Panc1 (cell line): Measurements from ENCODE around the gene PTBP2. TPM values are rescaled to one million over a fixed set of nuclear protein-coding genes. Genes with fewer than 3 reads are reported as not detected.

Experiments used
- ATAC-seq: fragments of 200-7000 bp; cut with Tn5 transposase; 2 replicates; pipeline ENCODE4 v1.9.1; 2020; ENCODE audit warnings: mild to moderate bottlenecking, moderate library complexity
- BruUV-seq: library from RNA; stranded (reverse); fragments of 400-500 nt; replicated peaks from 2 replicates; lab custom pipeline; 2021; lab: Mats Ljungman, UMichigan
- CTCF ChIA-PET: fragments of 300-600 bp; sonication (Branson Sonifier 250); formaldehyde crosslinking; loops from one replicate; lab custom pipeline; 2022; ENCODE audit warnings: antibody characterized with exemption; lab: Charles Lee
- POLR2A ChIA-PET: fragments of 300-600 bp; sonication (Branson Sonifier 250); formaldehyde crosslinking; loops from one replicate; lab custom pipeline; 2022; ENCODE audit warnings: antibody characterized with exemption; lab: Charles Lee
- DNase-seq: peaks from one replicate; pipeline ENCODE4 v3.0.0-alpha.2; 2010; ENCODE audit warnings: low read depth, low spot score
- H3K27ac ChIP-seq: 2 replicates; pipeline ENCODE4 v1.5.1; 2011; ENCODE audit warnings: mild to moderate bottlenecking, low read length, inconsistent platforms
- H3K27me3 ChIP-seq: fragments of 200-500 bp; sonication (Bioruptor generic); 2 replicates; pipeline ENCODE4 v1.6.0; 2014; ENCODE audit warnings: low read length, inconsistent platforms; ENCODE audit not compliant: control insufficient read depth, insufficient read depth
- H3K36me3 ChIP-seq: fragments of 200-500 bp; sonication (Bioruptor generic); 2 replicates; pipeline ENCODE4 v1.5.1; 2014; ENCODE audit warnings: inconsistent platforms, mild to moderate bottlenecking, low read length, moderate library complexity; ENCODE audit not compliant: control insufficient read depth, insufficient read depth
- H3K4me1 ChIP-seq: 2 replicates; pipeline ENCODE4 v1.5.1; 2011; ENCODE audit warnings: inconsistent platforms, mild to moderate bottlenecking, low read length, moderate library complexity; ENCODE audit not compliant: control insufficient read depth, insufficient read depth
- H3K4me3 ChIP-seq, 2 experiments: 2 replicates each; pipeline ENCODE4 v1.5.1; 2011 to 2012; ENCODE audit warnings: low read depth in 2 of 2, low read length in 2 of 2, mild to moderate bottlenecking in 2 of 2, inconsistent platforms in 1 of 2, moderate library complexity in 1 of 2
- H3K9me3 ChIP-seq: fragments of 200-500 bp; sonication (Bioruptor generic); 2 replicates; pipeline ENCODE4 v1.5.1; 2014; ENCODE audit warnings: low read depth, mild to moderate bottlenecking, inconsistent platforms, low read length, moderate library complexity; ENCODE audit not compliant: control insufficient read depth, insufficient read depth
- POLR2AphosphoS5 ChIP-seq: IDR thresholded peaks from 2 replicates; pipeline ENCODE4 v1.6.1; 2012; ENCODE audit warnings: mild to moderate bottlenecking, low read depth, low read length, moderate library complexity
- SIN3A ChIP-seq: IDR thresholded peaks from 2 replicates; pipeline ENCODE4 v1.6.1; 2012; ENCODE audit warnings: low read depth, mild to moderate bottlenecking, low read length, moderate library complexity, borderline replicate concordance; ENCODE audit not compliant: insufficient read depth
- TCF7L2 ChIP-seq: IDR thresholded peaks from 2 replicates; pipeline ENCODE4 v1.6.1; 2011; ENCODE audit warnings: mild to moderate bottlenecking, low read depth, low read length, inconsistent platforms
- in situ Hi-C: cut with HindIII; loops from 2 replicates; pipeline ENCODE4 v1.10.0; 2016; ENCODE audit warnings: low sequenced_read_pairs, low pct_unique_long_range_greater_than_20kb
- intact Hi-C: fragments of 100-400 bp; cut with micrococcal nuclease; formaldehyde crosslinking; loops from one replicate; pipeline ENCODE4 v1.10.0; 2022; ENCODE audit not compliant: unreplicated experiment
- total RNA-seq: library from RNA; stranded (reverse); gene quantifications from one replicate; pipeline ENCODE4 v1.2.1, GENCODE V29; 2021; ENCODE audit not compliant: unreplicated experiment
- TF ChIP-seq, protein P1 (sequence below): fragments of 450-650 bp; IDR thresholded peaks from 2 replicates; pipeline ENCODE4 v1.5.1; 2017; ENCODE audit warnings: mild to moderate bottlenecking
- TF ChIP-seq, protein P2 (sequence below), 2 experiments: IDR thresholded peaks; 2 replicates each; pipeline ENCODE4 v1.6.1; 2011 to 2012; ENCODE audit warnings: low read depth in 2 of 2, control low read depth in 1 of 2, low read length in 1 of 2, mild to moderate bottlenecking in 1 of 2, moderate library complexity in 1 of 2; ENCODE audit not compliant: insufficient read depth in 1 of 2

PTBP2 gene
- total RNA-seq, 1 experiment from 2014 or later = 12.9 TPM

DNA sequence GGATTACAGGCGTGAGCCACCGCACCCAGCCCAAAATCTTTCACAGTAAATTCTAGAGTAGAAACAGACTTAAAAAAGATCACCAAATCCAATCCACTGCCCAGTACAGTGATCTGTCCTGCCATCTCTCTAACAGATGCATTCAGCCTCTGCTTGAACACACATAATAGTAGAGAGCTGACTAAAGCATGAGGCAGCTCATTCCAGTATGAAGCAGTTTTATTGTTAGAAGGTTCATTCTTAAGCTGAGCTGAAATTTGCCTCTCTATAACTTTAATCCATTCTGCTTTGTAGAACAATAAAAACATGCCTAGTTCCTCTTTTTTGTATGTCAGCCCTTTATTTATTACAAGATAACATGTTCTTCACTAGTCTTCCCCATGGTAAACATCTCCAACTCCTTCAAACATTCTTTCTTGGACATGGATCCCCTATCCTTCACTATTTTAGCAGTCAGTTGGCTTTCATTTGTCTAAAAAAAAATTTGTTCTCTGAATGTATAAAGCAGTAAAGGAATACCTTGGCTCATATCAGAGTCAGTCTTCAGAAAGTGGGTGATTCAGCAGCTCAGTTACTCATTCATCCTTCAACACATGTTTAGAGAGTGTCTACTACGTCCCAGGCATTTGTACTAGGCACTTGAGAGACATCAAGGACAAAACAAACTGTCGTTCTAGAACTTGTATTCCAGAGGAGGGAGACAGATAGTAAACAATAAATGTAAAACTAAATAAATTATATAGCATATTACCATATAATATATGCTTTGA lies 10.7 kb upstream of the PTBP2 start:
- ATAC-seq (no peak), DNase-seq (no peak)
- in situ Hi-C loops (no loop called here), intact Hi-C loops (no loop called here)
- Histone ChIP-seq H3K4me1 (no peaks in the 10 kb centered on the region), H3K9me3 (no peaks in the 10 kb centered on the region), H3K36me3 (no peaks in the 10 kb centered on the region), H3K4me3 (no peak overlapping the region), H3K27ac (no peak overlapping the region), H3K27me3 (no peaks in the 10 kb centered on the region)
- TF ChIP-seq, protein P1, sequence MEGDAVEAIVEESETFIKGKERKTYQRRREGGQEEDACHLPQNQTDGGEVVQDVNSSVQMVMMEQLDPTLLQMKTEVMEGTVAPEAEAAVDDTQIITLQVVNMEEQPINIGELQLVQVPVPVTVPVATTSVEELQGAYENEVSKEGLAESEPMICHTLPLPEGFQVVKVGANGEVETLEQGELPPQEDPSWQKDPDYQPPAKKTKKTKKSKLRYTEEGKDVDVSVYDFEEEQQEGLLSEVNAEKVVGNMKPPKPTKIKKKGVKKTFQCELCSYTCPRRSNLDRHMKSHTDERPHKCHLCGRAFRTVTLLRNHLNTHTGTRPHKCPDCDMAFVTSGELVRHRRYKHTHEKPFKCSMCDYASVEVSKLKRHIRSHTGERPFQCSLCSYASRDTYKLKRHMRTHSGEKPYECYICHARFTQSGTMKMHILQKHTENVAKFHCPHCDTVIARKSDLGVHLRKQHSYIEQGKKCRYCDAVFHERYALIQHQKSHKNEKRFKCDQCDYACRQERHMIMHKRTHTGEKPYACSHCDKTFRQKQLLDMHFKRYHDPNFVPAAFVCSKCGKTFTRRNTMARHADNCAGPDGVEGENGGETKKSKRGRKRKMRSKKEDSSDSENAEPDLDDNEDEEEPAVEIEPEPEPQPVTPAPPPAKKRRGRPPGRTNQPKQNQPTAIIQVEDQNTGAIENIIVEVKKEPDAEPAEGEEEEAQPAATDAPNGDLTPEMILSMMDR = no peak
- TF ChIP-seq SIN3A (no peak), POLR2AphosphoS5 (no peak), TCF7L2 (no peak)
- TF ChIP-seq, protein P2, sequence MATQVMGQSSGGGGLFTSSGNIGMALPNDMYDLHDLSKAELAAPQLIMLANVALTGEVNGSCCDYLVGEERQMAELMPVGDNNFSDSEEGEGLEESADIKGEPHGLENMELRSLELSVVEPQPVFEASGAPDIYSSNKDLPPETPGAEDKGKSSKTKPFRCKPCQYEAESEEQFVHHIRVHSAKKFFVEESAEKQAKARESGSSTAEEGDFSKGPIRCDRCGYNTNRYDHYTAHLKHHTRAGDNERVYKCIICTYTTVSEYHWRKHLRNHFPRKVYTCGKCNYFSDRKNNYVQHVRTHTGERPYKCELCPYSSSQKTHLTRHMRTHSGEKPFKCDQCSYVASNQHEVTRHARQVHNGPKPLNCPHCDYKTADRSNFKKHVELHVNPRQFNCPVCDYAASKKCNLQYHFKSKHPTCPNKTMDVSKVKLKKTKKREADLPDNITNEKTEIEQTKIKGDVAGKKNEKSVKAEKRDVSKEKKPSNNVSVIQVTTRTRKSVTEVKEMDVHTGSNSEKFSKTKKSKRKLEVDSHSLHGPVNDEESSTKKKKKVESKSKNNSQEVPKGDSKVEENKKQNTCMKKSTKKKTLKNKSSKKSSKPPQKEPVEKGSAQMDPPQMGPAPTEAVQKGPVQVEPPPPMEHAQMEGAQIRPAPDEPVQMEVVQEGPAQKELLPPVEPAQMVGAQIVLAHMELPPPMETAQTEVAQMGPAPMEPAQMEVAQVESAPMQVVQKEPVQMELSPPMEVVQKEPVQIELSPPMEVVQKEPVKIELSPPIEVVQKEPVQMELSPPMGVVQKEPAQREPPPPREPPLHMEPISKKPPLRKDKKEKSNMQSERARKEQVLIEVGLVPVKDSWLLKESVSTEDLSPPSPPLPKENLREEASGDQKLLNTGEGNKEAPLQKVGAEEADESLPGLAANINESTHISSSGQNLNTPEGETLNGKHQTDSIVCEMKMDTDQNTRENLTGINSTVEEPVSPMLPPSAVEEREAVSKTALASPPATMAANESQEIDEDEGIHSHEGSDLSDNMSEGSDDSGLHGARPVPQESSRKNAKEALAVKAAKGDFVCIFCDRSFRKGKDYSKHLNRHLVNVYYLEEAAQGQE (IDR thresholded peaks at IDR 0.05; ENCODE audit: insufficient read depth in 1 of 2, low read depth in 2 of 2, low read length in 1 of 2) = no peak
- POLR2A ChIA-PET = no interaction called here
- CTCF ChIA-PET = no interaction called here
- BruUV-seq = no TSS peak

DNA sequence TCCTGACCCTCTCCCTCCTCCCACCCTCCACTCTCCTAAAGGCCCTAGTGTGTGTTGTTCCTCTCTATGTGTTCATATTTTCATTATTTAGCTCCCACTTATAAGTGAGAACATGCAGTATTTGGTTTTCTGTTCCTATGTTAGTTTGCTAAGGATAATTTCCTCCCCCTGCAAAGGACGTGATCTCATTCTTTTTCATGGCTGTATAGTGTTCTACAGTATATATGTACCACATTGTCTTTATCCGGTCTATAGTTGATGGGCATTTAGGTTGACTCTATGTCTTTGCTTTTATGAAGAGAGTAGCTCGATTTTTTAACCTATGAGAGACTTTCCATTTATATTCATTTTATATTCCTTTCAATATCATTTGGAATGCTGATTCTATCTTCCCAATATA lies 7.9 kb upstream of the PTBP2 start:
- no peaks in the 10 kb centered on the region for H3K36me3 ChIP-seq

More for the DNA sequence above, 7.9 kb upstream of the PTBP2 start:
- Histone ChIP-seq H3K27ac (no peak overlapping the region), H3K27me3 (no peaks in the 10 kb centered on the region), H3K9me3 (no peaks in the 10 kb centered on the region), H3K4me1 (no peaks in the 10 kb centered on the region), H3K4me3 (no peak overlapping the region)
- BruUV-seq = no TSS peak
- DNase-seq (no peak), ATAC-seq (no peak)
- ChIA-PET POLR2A (no interaction called here), CTCF (no interaction called here)
- intact Hi-C loops = no loop called here
- in situ Hi-C loops = no loop called here
- TF ChIP-seq SIN3A (no peak), TCF7L2 (no peak), POLR2AphosphoS5 (no peak)
- TF ChIP-seq, protein P1 = no peak
- TF ChIP-seq, protein P2 (IDR thresholded peaks at IDR 0.05; ENCODE audit: insufficient read depth in 1 of 2, low read depth in 2 of 2, low read length in 1 of 2) = no peak
